Measurements from ENCODE around the gene CCDC167. TPM values are rescaled to one million over a fixed set of nuclear protein-coding genes. Genes with fewer than 3 reads are reported as not detected.

The CCDC167 gene
- total RNA-seq, 1 donor from 2014 or later, result 15.3 TPM

Other genes starting within 250 kb of the CCDC167 start
- 7.6 and 10.5 TPM in 2 replicates for gene TBC1D22B, start 242.1 kb downstream of the CCDC167 start, total RNA-seq
- 8.6 and 11.3 TPM in 2 replicates for gene TMEM217, start 241.7 kb downstream of the CCDC167 start, total RNA-seq
- 22.5 and 22.6 TPM in 2 replicates for gene RNF8, start 145.9 kb downstream of the CCDC167 start, total RNA-seq
- gene CMTR1, start 66.7 kb downstream of the CCDC167 start, total RNA-seq, result 27.5 and 30.2 TPM in 2 replicates
- 0.26 and 0.63 TPM in 2 replicates for gene MDGA1, start 198.0 kb upstream of the CCDC167 start, total RNA-seq